HG02763 (cell line): ENCODE data around the gene SYT1.

Experiments used
- ATAC-seq: cut with Tn5 transposase; IDR thresholded peaks from one replicate; pipeline ENCODE4 v1.9.1; 2021; ENCODE audit warnings: mild to moderate bottlenecking, moderate library complexity; ENCODE audit not compliant: unreplicated experiment

The SYT1 gene

DNA sequence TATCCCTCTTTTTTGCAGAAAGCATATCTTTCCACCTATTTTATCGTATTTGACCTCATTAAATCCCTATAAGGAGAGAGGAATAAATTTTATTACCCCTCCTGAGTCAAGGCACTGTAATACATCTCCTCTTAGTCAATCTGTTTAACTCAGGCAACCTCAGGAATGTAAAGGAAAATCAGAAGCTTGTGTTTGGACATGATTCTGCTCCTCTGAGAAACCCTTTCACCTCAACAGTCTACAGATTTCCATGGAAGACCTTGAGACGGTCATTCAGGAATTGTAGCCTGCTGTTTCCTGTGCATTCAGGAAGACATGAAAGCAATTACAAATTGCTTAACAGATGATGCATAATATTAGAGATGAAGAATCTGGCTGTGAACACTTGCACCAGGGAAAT lies 465.4 kb downstream of the SYT1 start:
- ATAC-seq: no peak

DNA sequence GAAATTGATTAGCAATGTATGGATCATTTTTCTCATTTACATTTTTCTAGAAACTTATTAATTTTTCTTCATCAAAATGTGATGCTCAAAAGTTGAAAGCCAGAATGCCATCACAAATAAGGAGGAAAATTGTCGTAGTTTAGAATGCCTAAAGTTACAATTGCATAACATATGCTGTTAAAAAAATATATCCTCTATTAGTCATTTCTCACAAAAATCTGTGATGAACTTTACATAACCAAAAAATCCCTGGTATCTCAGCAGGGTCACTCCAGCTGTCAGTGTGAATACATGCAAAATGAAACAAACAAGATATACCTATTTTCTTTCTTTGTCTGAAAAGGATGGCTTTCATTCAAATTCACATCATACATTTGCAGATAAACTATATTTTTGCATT lies 467.3 kb downstream of the SYT1 start:
- no peak for ATAC-seq

DNA sequence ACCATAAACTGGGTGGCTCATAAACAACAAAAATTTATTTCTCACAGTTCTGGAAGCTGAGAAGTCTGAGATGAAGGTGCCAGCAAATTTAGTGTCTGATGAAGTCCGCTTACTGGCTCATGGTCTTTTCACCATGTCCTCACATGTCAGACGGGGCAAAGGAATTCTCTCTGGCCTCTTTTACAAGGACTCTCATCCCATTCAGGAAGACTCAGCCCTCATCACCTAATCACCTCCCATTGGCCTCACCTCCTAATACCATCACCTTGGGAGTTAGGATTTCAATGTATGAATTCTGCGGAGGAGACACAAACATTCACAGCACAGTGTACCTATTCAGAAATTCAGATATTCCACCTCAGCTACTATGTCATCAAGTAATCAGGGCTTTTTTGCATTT lies 468.6 kb downstream of the SYT1 start:
- no peak for ATAC-seq

DNA sequence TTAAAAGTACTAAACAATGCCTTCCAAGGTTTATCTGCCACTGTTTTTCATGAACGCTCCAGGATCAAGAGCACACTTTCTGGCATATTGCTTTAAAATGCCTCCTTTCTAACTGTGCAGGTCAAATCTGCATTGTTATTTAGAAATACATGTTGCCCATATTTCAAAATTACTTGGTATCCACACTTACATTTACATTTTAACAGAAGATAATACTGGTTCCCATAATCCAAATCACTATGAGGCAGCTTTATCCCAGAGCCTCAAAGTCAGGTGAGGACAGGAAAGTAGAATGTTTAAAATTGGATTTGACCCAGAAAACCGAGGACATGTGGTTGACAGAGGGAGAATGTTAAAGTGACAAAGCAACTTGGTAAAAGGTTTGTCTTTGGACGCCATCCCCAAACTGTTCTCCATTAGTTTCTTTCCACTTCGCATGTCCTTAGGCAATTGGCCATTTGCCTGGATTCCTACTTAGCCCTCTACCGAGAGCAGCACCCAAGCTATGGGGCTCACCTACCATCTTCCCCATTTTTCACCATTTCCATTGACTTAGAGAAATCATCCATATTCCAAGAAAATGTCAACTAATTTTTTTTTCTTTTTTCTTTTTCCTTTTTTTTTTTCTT lies 473.2 kb downstream of the SYT1 start:
- no peak for ATAC-seq

DNA sequence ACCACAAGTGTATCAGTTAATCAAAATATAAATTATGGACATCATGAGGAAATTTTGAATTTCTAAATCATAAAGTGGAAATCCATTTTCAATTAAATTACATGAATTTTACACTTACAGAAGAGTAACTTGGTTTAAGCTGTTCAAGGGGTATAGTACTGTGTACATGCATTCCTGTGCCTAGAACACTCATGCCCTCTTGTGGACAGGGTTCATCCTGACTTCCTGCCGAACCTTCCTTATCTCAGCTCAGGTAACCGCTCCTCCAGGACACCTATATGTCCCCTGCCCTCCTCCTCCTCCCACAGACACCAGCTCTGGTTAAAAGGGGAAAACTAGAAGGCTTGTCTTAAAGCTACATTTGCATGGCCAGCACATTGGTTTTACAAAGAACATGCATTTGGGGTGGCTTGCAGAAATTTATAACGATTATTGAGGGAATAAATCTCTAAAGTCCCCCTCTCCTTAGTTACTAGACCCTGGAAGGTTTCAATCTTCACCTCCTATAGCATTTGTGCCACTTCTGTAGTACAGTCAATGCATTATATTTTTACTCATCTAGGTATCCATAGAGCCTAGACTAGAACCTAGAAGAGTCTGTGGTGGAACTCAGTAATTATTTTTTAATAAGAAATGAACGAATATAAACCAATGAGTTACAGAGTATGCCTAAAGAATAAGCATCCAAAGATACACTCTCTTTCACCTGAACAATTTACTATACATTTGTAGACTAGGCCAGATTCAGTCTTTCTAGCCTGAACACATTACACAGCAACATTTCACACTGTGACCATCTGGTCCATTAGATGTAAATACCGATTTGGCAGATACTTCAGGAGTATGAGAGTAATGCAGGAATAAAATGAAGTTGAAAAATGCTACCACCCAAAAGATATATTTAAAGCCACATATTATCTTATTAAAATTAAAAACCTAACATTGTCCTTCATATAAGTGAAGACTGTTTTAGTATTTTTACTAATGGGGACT lies 480.6 kb downstream of the SYT1 start:
- peak; percentile 75 for ATAC-seq

DNA sequence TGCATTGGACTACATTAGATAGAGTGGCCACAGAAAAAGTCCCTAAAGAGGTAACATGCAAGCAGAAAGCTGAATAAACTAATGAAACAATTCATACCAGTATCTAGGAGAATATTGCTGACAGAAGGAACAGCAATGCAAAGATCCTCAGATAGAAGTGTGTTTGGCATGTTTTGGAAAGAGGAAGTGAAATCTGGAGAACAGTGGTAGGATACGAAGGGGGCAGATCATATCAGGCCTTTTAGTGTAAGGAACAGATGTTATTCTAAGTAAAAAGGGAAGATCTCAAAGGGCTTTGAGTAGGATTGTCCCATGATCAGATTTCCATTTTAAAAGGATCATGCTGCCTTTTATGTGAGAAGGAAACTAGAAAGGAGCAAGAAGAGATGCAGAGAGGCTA lies 483.3 kb downstream of the SYT1 start:
- ATAC-seq: no peak

DNA sequence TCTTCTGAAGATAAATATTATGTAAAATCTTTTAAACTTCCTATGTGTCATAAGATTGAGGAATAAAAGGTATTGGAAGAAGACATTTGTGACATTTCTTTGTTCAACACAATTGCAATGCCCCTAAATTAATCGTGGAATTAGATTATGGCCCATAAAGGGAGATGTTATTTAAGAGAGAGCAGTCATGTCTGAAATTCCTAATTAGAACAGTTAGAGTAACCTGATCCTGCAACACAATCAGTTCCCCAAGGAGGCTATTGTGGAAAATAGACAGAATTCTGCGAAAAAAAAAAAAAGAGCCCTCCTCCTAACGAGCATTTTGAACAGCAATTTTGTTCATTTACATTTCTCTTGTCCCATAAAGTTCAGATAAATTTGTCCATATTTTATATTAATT lies 486.7 kb downstream of the SYT1 start:
- no peak for ATAC-seq

DNA sequence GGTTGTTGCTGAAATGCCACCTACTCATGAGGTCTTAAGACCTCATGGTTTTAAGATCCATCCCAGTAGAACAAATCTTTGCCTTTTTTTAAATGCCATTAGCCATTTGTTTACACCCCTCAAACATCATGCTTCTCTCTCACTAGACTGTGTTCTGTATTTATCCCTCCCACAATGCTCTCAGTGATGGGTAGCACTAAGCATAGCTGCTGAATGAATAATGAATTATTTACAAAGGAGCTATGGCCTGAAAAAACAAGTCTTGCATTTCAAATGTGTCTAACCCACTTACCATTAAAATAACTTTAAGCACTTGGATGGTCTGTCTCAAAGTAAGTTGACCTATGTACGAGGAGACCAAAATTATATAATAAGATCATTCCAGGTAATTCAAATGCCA lies 491.6 kb downstream of the SYT1 start:
- ATAC-seq: no peak

DNA sequence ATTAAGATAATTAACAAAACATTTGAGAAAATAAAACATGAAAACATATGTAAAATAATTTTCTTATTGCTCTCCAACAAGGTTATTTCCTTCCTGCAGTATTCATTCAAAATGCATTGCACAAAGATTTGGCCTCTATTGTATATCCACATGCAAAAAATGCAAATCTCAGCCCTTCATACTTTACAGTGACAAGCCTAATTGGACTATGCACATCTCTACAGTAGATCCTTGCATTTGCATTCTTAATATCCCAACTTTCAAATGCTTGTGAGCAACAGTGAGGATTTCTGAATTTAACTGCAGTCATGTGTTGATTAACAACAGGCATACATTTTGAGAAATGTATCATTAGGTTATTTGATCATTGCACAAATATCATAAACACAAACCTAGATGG lies 492.5 kb downstream of the SYT1 start:
- ATAC-seq: no peak

DNA sequence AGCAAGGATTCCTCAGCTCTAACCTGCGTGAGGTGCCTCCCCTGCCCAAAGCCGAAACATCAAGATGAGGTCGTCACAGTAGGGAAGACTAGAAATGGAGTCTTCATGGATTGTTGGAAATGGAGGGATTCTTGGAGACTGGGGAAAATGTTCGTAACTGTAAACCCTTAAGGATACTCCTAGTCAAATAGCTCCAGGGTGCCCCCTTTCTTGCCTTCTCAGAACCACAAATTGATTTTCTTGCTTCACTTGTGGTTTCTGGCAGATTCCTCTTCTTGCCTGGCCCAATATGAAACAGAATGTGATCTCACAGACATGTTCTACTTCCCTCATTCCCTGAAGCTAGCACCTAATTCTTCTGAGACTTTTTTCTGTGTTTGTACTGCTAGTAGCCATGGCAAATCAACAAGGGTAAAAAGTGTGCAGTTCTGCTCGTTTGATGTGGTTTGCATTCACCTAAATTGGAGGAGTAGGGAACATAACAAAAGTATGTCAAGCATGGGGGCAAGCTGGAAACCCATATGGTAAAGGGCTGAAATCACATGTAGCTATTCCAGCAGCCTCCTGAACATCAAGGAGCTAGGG lies 494.2 kb downstream of the SYT1 start:
- ATAC-seq: no peak

DNA sequence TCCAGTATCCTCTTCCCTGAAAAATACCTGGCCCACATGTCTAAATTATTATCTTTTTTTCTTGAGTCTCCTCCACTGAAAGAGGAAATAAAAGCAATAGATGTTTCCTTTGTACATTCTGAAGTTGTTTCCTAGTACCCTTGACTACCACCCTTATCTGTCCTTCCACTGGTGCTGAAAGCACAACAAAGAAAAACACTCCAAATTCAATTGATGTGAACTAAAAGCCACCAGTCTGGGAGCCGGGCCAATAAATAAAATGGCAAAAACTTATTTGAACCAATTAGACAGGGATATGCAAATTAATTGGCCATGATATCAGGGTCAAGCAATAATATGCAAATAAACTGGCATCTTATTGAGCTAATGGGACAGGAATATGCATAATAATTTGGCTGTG lies 495.7 kb downstream of the SYT1 start:
- no peak for ATAC-seq

DNA sequence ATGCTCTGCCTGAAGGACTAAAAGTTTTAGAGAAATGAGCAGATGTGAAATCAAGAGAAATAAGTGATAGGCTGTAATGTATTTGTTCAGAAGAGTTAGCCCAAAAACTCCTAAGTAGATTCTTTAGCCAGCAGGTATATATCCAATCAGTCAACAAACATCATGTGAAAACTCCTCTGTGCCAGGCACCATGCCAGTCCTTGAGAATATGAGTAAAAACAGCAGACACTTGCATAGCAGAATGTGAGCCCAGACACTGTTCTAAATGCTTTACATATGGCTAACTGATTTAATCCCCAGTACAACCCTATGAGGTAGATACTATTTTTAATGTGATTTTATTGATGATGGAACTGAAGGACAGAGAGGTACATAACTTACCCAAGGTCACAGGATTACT lies 496.4 kb downstream of the SYT1 start:
- ATAC-seq: no peak

DNA sequence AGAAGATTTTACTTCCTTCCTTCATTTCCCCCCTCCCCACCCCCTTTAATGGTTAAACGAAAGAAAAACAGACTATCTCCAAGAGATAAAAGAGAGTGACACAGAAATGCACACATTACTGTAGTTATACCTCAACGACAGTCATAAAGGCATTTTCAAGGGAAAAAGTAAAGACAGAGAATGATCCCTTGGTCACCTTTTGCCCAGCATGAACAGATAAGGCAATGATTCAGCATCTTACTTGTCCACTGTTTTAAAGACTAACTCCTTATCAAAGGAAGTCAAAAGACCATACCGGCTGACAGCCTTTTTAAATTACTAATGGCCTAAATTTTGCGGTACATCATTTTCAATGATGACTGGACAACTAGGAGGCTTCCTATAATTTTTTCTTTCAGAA lies 499.6 kb downstream of the SYT1 start:
- no peak for ATAC-seq

DNA sequence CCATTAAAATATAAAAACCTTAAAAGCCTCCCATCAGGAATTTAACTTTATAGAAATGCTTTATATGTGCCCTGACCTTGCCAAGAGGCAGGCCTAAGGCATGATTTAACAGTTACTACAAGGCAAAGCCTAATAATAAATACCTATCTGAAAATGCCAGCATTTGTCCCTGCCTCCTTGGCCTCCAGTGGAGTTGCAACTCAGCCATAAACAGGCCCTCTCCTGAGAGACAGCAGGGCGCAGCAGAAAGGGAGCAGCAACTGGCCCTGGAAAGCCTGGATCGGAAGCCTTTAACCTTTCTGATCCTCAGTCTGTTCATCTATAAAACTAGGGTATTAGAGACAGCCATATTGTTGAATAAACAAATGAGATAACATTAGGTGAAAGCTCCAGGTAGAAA lies 501.8 kb downstream of the SYT1 start:
- no peak for ATAC-seq

DNA sequence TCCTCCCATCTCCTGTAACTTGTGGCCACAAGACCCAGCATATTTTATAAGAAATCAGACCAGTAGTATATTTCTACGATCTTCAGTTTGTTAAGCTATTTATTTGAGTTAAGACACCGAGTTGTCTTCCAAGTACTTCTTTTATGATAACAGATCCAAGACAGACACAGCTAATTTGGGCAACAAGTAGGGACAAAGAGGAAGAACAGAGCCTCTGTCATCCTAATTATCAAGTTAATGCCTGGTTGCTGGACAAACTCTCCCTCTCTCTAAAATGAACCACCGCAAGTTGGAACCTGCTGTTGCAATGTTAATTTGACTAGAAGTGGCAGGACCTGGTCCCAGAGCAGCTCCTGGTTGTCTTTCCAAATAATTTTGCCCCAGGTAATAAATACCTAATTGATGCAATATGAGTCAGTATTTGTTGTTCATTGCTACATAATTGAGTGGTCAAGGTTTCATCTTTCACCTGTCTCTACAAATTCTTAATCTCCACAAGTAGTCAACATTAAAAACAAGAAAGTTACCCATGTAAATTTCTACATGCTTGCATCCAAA lies 502.5 kb downstream of the SYT1 start:
- ATAC-seq: no peak

DNA sequence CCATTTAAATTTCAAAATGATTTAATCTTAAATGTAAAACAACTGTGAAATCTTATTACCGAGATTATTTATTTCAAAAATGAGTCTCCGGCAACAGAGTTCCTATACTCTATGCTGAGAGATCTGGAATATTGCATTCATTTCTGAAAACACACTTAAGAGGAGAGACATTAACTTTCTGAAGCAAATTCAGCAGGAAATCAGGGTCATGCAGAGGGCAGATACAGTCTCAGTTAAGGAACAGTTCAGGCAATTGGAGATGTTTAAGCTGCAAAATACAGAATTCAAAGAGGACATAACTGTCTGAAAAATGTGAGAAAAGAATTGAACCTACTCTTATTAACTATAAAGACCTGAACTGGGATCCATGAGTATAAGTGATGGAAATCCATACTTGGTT lies 505.4 kb downstream of the SYT1 start:
- no peak for ATAC-seq

DNA sequence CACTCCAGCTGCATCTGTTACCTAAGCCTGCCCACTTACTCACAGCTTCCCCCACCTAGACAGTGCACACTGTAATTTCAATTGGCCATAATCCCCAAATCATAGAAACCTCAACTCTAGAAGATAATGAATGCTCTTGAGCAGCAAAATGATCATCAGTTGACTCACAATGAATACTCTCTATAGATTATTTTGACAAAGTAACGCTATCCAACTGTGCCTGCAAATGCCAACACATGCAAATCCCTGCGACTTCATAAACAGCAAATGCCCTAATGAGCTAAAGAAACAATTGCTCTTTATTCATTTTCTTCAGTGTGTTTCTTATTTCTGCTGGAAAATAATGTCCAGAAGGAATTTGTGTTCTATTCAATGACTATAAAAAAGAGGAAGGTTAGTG lies 506.7 kb downstream of the SYT1 start:
- no peak for ATAC-seq

DNA sequence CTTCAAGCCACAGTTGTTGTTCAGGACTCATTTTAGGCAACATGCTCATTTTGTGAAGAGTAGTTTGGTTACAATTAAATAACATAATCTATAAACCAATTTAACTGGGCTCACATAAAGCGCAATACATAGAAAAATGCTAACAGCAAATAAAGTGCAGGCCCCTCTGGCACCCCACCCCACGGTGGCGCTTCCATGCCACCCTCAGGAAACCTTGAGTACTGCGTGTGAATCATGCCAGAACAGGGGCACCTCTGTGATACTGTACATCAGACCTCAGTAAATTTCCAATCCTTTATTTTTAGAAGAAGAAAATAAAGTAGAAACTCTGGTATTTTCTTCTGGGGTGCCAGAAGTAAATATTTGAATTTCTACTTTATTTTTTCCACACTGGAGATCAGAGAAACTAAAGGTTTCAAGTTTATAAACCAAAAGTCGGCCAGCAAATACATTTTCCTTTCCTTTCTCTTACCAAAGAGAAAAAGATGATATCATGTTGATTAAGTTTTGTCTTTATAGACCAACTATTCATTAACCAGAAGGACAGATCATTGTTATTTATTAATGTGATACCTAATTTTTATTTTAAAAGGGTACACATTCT lies 509.4 kb downstream of the SYT1 start:
- no peak for ATAC-seq

DNA sequence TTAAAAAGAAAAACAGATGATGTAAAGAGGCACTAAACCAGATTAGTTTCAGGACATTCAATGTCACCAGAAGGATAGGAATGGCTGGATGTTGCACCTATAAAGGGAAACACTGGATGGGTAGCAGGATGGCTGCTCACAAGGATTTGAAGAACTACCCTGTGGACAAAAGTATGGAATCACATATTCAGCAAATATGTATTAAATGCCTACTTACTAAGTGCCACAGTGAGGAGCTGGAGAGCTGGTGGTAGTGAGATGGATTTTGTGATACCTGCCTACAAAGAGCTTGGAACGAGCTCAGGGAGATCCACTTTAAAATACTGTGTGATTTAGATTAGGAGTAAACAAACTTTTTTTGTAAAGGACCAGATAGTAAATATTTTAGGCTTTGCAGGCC lies 510.0 kb downstream of the SYT1 start:
- ATAC-seq: no peak

DNA sequence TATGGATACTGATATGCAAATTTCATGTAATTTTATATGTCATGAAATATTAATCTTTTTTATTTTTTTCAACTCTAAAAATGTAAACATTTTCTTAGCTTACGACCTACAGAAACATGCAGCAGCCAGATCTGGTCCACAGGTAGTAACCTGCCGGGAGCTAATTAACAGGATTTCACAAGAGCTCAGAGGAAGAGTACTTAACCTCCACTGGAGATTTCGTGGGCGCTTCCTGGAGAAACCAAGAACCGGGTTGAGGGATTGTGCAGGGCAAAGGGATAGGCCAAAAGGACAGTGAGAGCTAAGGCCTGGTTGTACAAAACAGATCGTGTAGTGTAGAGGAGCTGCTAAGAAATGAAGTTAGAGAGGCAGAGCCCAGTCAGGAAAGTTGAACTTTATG lies 510.5 kb downstream of the SYT1 start:
- no peak for ATAC-seq

DNA sequence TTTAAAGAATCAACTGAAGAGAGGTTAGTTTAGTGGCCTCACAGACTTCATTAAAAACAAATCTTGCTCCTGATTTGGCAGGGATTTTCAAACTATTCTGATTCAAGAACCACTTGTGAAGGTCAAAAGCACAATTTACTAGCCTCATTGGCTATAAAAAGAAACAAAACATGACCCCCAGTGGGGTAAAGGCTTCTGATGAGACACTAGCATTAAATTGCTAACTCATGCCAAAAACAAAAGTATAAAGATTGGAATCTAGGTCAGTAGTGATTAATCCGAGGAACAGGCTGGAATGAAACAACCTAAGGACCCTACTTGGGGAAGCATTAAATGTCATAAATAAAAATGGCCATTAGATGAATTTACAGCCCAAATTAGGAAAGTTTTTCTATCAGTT lies 513.9 kb downstream of the SYT1 start:
- ATAC-seq: no peak
